HEK293 (cell line): ENCODE measurements around the gene ZNF732.

Experiments
- CTCF ChIA-PET: fragments of 350-600 bp; formaldehyde crosslinking; extraction: SDS; loops from one replicate; lab custom pipeline; 2021; ENCODE audit warnings: antibody characterized with exemption; lab: Yijun Ruan, JAX
- POLR2A ChIA-PET: fragments of 300-600 bp; formaldehyde crosslinking; extraction: SDS; loops from one replicate; lab custom pipeline; 2020; ENCODE audit warnings: antibody characterized with exemption, inconsistent platforms; lab: Yijun Ruan, JAX
- H3K27ac ChIP-seq: fragments of 200-500 bp; sonication (Bioruptor generic); 2 replicates; pipeline ENCODE4 v1.5.1; 2014; ENCODE audit warnings: low read depth, low read length, control low read depth, inconsistent platforms; ENCODE audit errors: extremely low read depth
- H3K36me3 ChIP-seq, 2 experiments: fragments of 200-500 bp in 1 of 2; sonication (Bioruptor generic) in 1 of 2; 1 replicate in 1 of 2; 2 replicates in 1 of 2; pipeline ENCODE4 v1.5.1; 2014 to 2017; ENCODE audit warnings: inconsistent platforms in 2 of 2, low read length in 2 of 2; ENCODE audit not compliant: control insufficient read depth in 2 of 2, insufficient read depth in 1 of 2
- H3K4me1 ChIP-seq: fragments of 200-500 bp; sonication (Bioruptor generic); 2 replicates; pipeline ENCODE4 v1.5.1; 2014; ENCODE audit warnings: mild to moderate bottlenecking, low read length, inconsistent platforms; ENCODE audit not compliant: control insufficient read depth, insufficient read depth
- H3K4me3 ChIP-seq: 2 replicates; pipeline ENCODE4 v1.5.1; 2011; ENCODE audit warnings: low read depth, mild to moderate bottlenecking, control low read depth, low read length, moderate library complexity
- H3K9me3 ChIP-seq: fragments of 200-500 bp; sonication (Bioruptor generic); 2 replicates; pipeline ENCODE4 v1.5.1; 2014; ENCODE audit warnings: low read depth, low read length, inconsistent platforms; ENCODE audit not compliant: control insufficient read depth, insufficient read depth
- INSM2 ChIP-seq: fragments of 450-650 bp; formaldehyde crosslinking; IDR thresholded peaks from 2 replicates; pipeline ENCODE4 v1.5.1; 2016; ENCODE audit warnings: missing biosample characterization, missing genetic modification characterization
- OVOL3 ChIP-seq: fragments of 450-650 bp; formaldehyde crosslinking; IDR thresholded peaks from 2 replicates; pipeline ENCODE4 v1.5.1; 2016; ENCODE audit warnings: missing biosample characterization, missing genetic modification characterization
- PRDM6 ChIP-seq: fragments of 450-650 bp; formaldehyde crosslinking; IDR thresholded peaks from 2 replicates; pipeline ENCODE4 v1.5.1; 2017; ENCODE audit warnings: missing biosample characterization, missing genetic modification characterization
- SCRT2 ChIP-seq: fragments of 450-650 bp; formaldehyde crosslinking; IDR thresholded peaks from 2 replicates; pipeline ENCODE4 v1.5.1; 2016; ENCODE audit warnings: missing biosample characterization, missing genetic modification characterization
- ZBTB44 ChIP-seq: fragments of 450-650 bp; IDR thresholded peaks from 2 replicates; pipeline ENCODE4 v1.5.1; 2018; ENCODE audit warnings: missing biosample characterization, mild to moderate bottlenecking, missing genetic modification characterization
- ZFP37 ChIP-seq: fragments of 450-650 bp; formaldehyde crosslinking; IDR thresholded peaks from 2 replicates; pipeline ENCODE4 v1.5.1; 2016; ENCODE audit warnings: missing biosample characterization, missing genetic modification characterization
- ZFP69B ChIP-seq: fragments of 450-650 bp; formaldehyde crosslinking; IDR thresholded peaks from 2 replicates; pipeline ENCODE4 v1.5.1; 2016; ENCODE audit warnings: missing biosample characterization, missing genetic modification characterization
- ZNF112 ChIP-seq: fragments of 450-650 bp; formaldehyde crosslinking; IDR thresholded peaks from 2 replicates; pipeline ENCODE4 v1.5.0; 2017; ENCODE audit warnings: missing biosample characterization, missing genetic modification characterization
- ZNF214 ChIP-seq: fragments of 450-650 bp; formaldehyde crosslinking; IDR thresholded peaks from 2 replicates; pipeline ENCODE4 v1.5.1; 2017; ENCODE audit warnings: missing biosample characterization, mild to moderate bottlenecking, missing genetic modification characterization, borderline replicate concordance
- ZNF24 ChIP-seq: fragments of 450-650 bp; formaldehyde crosslinking; IDR thresholded peaks from 2 replicates; pipeline ENCODE4 v1.5.1; 2016; ENCODE audit warnings: missing biosample characterization, missing genetic modification characterization
- ZNF311 ChIP-seq: fragments of 450-650 bp; formaldehyde crosslinking; IDR thresholded peaks from 2 replicates; pipeline ENCODE4 v1.5.1; 2017; ENCODE audit warnings: missing biosample characterization, missing genetic modification characterization, borderline replicate concordance
- ZNF416 ChIP-seq: fragments of 450-650 bp; formaldehyde crosslinking; IDR thresholded peaks from 2 replicates; pipeline ENCODE4 v1.5.1; 2016; ENCODE audit warnings: missing biosample characterization, missing genetic modification characterization
- ZNF473 ChIP-seq: fragments of 450-650 bp; formaldehyde crosslinking; IDR thresholded peaks from 2 replicates; pipeline ENCODE4 v1.5.1; 2017; ENCODE audit warnings: missing biosample characterization, missing genetic modification characterization
- ZNF48 ChIP-seq: fragments of 450-650 bp; formaldehyde crosslinking; IDR thresholded peaks from 2 replicates; pipeline ENCODE4 v1.5.1; 2016; ENCODE audit warnings: missing biosample characterization, missing genetic modification characterization
- ZNF488 ChIP-seq: fragments of 450-650 bp; formaldehyde crosslinking; IDR thresholded peaks from 2 replicates; pipeline ENCODE4 v1.5.1; 2016; ENCODE audit warnings: missing biosample characterization, missing genetic modification characterization
- ZNF529 ChIP-seq: fragments of 450-650 bp; formaldehyde crosslinking; IDR thresholded peaks from 2 replicates; pipeline ENCODE4 v1.5.1; 2017; ENCODE audit warnings: missing genetic modification characterization, missing biosample characterization; ENCODE audit not compliant: insufficient replicate concordance
- ZNF544 ChIP-seq: fragments of 450-650 bp; formaldehyde crosslinking; IDR thresholded peaks from 2 replicates; pipeline ENCODE4 v1.5.0; 2017; ENCODE audit warnings: missing biosample characterization, missing genetic modification characterization
- ZNF610 ChIP-seq: fragments of 450-650 bp; formaldehyde crosslinking; IDR thresholded peaks from 2 replicates; pipeline ENCODE4 v1.5.1; 2016; ENCODE audit warnings: missing biosample characterization, missing genetic modification characterization, borderline replicate concordance
- ZNF629 ChIP-seq: fragments of 450-650 bp; formaldehyde crosslinking; IDR thresholded peaks from 2 replicates; pipeline ENCODE4 v1.5.1; 2017; ENCODE audit warnings: missing biosample characterization, missing genetic modification characterization
- ZNF654 ChIP-seq: fragments of 450-650 bp; formaldehyde crosslinking; IDR thresholded peaks from 2 replicates; pipeline ENCODE4 v1.5.1; 2016; ENCODE audit warnings: low read depth, missing biosample characterization, missing genetic modification characterization
- ZNF660 ChIP-seq: fragments of 450-650 bp; IDR thresholded peaks from 2 replicates; pipeline ENCODE4 v1.5.1; 2018; ENCODE audit warnings: missing biosample characterization, mild to moderate bottlenecking, missing genetic modification characterization
- ZNF791 ChIP-seq: fragments of 450-650 bp; formaldehyde crosslinking; IDR thresholded peaks from 2 replicates; pipeline ENCODE4 v1.5.1; 2016; ENCODE audit warnings: missing biosample characterization, missing genetic modification characterization
- TF ChIP-seq, protein P1 (sequence below): fragments of 450-650 bp; IDR thresholded peaks from 2 replicates; pipeline ENCODE4 v1.5.1; 2018; ENCODE audit warnings: missing biosample characterization, missing genetic modification characterization
- TF ChIP-seq, protein P2 (sequence below): fragments of 450-650 bp; formaldehyde crosslinking; IDR thresholded peaks from 2 replicates; pipeline ENCODE4 v1.5.1; 2016; ENCODE audit warnings: missing biosample characterization, missing genetic modification characterization, borderline replicate concordance

ZNF732 gene

DNA sequence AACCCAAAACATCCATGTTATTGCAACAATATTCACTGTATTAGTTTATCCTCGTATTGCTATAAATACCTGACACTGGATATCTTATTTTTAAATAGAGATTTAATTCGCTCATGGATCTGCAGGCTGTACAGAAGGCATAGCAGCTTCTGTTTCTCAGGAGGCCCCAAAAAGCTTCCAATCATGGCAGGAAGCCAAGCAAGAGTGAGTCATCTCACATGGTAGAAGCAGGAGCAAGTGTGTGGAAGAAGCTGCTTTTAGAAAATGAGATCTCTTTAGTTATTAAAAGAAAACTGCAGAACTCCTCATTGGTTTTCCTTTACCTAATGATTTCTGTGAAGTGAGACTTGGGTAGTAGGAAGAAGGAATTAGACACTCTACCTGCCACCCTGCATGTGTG, 16.4 kb downstream of the ZNF732 start:
- TF ChIP-seq ZNF473 (tag by site-specific recombination) (no peak), ZNF214 (tag by site-specific recombination) (no peak), ZNF629 (no peak), ZNF416 (tag by site-specific recombination) (no peak), ZNF48 (tag by site-specific recombination) (no peak), ZNF112 (tag by site-specific recombination) (no peak), ZNF610 (no peak), SCRT2 (tag by site-specific recombination) (no peak), ZBTB44 (tag by site-specific recombination) (no peak), PRDM6 (no peak), ZNF660 (no peak), ZFP37 (tag by site-specific recombination) (no peak), ZNF24 (tag by site-specific recombination) (no peak), ZFP69B (tag by site-specific recombination) (no peak), ZNF529 (tag by site-specific recombination) (no peak), ZNF791 (tag by site-specific recombination) (no peak), ZNF654 (tag by site-specific recombination) (no peak), ZNF311 (tag by site-specific recombination) (no peak), INSM2 (tag by site-specific recombination) (no peak)
- TF ChIP-seq, protein P1, sequence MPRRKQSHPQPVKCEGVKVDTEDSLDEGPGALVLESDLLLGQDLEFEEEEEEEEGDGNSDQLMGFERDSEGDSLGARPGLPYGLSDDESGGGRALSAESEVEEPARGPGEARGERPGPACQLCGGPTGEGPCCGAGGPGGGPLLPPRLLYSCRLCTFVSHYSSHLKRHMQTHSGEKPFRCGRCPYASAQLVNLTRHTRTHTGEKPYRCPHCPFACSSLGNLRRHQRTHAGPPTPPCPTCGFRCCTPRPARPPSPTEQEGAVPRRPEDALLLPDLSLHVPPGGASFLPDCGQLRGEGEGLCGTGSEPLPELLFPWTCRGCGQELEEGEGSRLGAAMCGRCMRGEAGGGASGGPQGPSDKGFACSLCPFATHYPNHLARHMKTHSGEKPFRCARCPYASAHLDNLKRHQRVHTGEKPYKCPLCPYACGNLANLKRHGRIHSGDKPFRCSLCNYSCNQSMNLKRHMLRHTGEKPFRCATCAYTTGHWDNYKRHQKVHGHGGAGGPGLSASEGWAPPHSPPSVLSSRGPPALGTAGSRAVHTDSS (tag by site-specific recombination), result no peak
- Histone ChIP-seq H3K4me3 (no peak overlapping the region), H3K27ac (no peak overlapping the region), H3K36me3 (no peaks in the 10 kb centered on the region), H3K9me3 (no peaks in the 10 kb centered on the region), H3K4me1 (no peaks in the 10 kb centered on the region)
- ChIA-PET POLR2A (no interaction called here), CTCF (interaction anchor here (1.7 kb wide), 1 partner anchor 41 kb away, joined by 3 read pairs; no protein-coding TSS in a partner anchor)

DNA sequence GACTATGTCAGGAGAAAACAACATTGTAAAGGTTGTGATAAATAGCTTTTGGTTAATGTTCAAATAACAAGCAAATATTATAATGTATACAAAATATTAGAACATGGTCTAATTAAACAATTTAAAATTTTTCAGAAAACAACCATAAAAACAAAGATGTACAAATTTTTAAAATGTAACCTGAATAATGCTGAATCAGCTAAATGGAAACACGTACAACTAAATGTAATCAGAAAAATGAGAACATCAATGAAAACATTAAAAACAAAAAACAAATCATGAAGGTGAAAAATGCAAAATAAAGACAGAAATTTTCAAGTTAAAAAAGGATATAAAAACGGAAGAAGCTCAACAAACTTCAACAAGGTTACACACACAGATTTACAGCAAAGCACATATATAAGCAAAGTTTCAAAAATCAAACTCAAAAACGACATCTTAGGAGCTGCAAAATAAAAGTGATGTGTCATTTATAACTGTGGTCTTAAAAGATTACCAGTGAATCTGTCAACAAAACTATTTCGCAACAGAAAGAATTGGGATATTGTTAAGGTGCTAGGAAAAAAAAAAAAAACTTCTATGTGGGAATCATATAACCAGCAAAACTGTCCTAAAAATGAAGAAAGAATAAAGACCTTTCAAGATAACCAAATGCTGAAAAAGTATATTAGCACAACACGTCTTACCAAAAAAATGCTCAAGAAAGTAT, 31.8 kb downstream of the ZNF732 start:
- Histone ChIP-seq H3K4me3 (no peak overlapping the region), H3K36me3 (no peaks in the 10 kb centered on the region), H3K9me3 (no peaks in the 10 kb centered on the region), H3K4me1 (no peaks in the 10 kb centered on the region), H3K27ac (no peak overlapping the region)
- no peak for TF ChIP-seq ZNF488 (tag by site-specific recombination)
- TF ChIP-seq OVOL3 (tag by site-specific recombination), result no peak
- TF ChIP-seq, protein P2, sequence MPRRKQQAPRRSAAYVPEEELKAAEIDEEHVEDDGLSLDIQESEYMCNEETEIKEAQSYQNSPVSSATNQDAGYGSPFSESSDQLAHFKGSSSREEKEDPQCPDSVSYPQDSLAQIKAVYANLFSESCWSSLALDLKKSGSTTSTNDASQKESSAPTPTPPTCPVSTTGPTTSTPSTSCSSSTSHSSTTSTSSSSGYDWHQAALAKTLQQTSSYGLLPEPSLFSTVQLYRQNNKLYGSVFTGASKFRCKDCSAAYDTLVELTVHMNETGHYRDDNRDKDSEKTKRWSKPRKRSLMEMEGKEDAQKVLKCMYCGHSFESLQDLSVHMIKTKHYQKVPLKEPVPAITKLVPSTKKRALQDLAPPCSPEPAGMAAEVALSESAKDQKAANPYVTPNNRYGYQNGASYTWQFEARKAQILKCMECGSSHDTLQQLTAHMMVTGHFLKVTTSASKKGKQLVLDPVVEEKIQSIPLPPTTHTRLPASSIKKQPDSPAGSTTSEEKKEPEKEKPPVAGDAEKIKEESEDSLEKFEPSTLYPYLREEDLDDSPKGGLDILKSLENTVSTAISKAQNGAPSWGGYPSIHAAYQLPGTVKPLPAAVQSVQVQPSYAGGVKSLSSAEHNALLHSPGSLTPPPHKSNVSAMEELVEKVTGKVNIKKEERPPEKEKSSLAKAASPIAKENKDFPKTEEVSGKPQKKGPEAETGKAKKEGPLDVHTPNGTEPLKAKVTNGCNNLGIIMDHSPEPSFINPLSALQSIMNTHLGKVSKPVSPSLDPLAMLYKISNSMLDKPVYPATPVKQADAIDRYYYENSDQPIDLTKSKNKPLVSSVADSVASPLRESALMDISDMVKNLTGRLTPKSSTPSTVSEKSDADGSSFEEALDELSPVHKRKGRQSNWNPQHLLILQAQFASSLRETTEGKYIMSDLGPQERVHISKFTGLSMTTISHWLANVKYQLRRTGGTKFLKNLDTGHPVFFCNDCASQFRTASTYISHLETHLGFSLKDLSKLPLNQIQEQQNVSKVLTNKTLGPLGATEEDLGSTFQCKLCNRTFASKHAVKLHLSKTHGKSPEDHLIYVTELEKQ, result no peak
- no peak for TF ChIP-seq ZNF544
- CTCF ChIA-PET, result no interaction called here
- POLR2A ChIA-PET, result no interaction called here
